Neuronal stem cell (in vitro differentiated cells): ENCODE measurements around the gene CACNA1A.

Experiments used
- DNase-seq: peaks from one replicate; pipeline ENCODE4 v3.0.0-alpha.2; 2013; ENCODE audit warnings: low spot score
- H2AFZ ChIP-seq: one replicate; pipeline ENCODE4 v1.6.1; 2013; ENCODE audit warnings: mild to moderate bottlenecking, low read length, inconsistent platforms
- H2AK5ac ChIP-seq: 2 replicates; pipeline ENCODE4 v1.6.1; 2013; ENCODE audit warnings: low read depth, mild to moderate bottlenecking, inconsistent platforms, low read length, moderate library complexity, mixed read lengths
- H2BK120ac ChIP-seq: 2 replicates; pipeline ENCODE4 v1.6.1; 2013; ENCODE audit warnings: low read depth, mild to moderate bottlenecking, inconsistent platforms, low read length, moderate library complexity, mixed read lengths
- H2BK12ac ChIP-seq: one replicate; pipeline ENCODE4 v1.6.1; 2013; ENCODE audit warnings: low read length, inconsistent platforms
- H2BK15ac ChIP-seq: 2 replicates; pipeline ENCODE4 v1.6.1; 2013; ENCODE audit warnings: mild to moderate bottlenecking, low read length, inconsistent platforms, mixed read lengths
- H2BK5ac ChIP-seq: one replicate; pipeline ENCODE4 v1.6.1; 2013; ENCODE audit warnings: inconsistent platforms, mild to moderate bottlenecking, low read length, moderate library complexity
- H3K14ac ChIP-seq: one replicate; pipeline ENCODE4 v1.6.1; 2013; ENCODE audit warnings: low read length, inconsistent platforms
- H3K18ac ChIP-seq: 2 replicates; pipeline ENCODE4 v1.6.1; 2013; ENCODE audit warnings: low read length, inconsistent platforms
- H3K23ac ChIP-seq: 2 replicates; pipeline ENCODE4 v1.6.1; 2013; ENCODE audit warnings: low read depth, mild to moderate bottlenecking, mixed read lengths, low read length, inconsistent platforms; ENCODE audit not compliant: poor library complexity
- H3K27ac ChIP-seq: replicated peaks from 3 replicates; pipeline ENCODE4 v1.5.1; 2013; ENCODE audit warnings: low read length, inconsistent platforms
- H3K27me3 ChIP-seq, 3 experiments: 2 replicates each; pipeline ENCODE4 v1.6.1; 2013; ENCODE audit warnings: low read length in 3 of 3, mild to moderate bottlenecking in 2 of 3, inconsistent platforms in 1 of 3, low read depth in 1 of 3, mixed read lengths in 1 of 3, moderate library complexity in 1 of 3; ENCODE audit not compliant: control insufficient read depth in 3 of 3, insufficient read depth in 3 of 3
- H3K36me3 ChIP-seq, 2 donors: replicated peaks in 1 of 2; 2 replicates each; pipeline ENCODE4 v1.6.1; 2013; ENCODE audit warnings: low read length in 2 of 2; ENCODE audit not compliant: control insufficient read depth in 2 of 2, insufficient read depth in 2 of 2
- H3K4ac ChIP-seq: 2 replicates; pipeline ENCODE4 v1.6.1; 2013; ENCODE audit warnings: inconsistent platforms, mild to moderate bottlenecking, low read length, moderate library complexity
- H3K4me1 ChIP-seq, 2 donors: 1 replicate in 1 of 2; 2 replicates in 1 of 2; pipeline ENCODE4 v1.6.1; 2013; ENCODE audit warnings: low read length in 2 of 2, low read depth in 1 of 2; ENCODE audit not compliant: control insufficient read depth in 2 of 2, insufficient read depth in 1 of 2
- H3K4me2 ChIP-seq: one replicate; pipeline ENCODE4 v1.6.1; 2013; ENCODE audit warnings: mild to moderate bottlenecking, low read length, inconsistent platforms; ENCODE audit not compliant: insufficient read depth, poor library complexity, severe bottlenecking
- H3K4me3 ChIP-seq, 2 donors: 2 replicates each; pipeline ENCODE4 v1.5.1; 2013; ENCODE audit warnings: low read length in 2 of 2, mild to moderate bottlenecking in 2 of 2, inconsistent platforms in 1 of 2, moderate library complexity in 1 of 2
- H3K79me1 ChIP-seq: one replicate; pipeline ENCODE4 v1.6.1; 2013; ENCODE audit warnings: low read depth, mild to moderate bottlenecking, inconsistent platforms, low read length, moderate library complexity
- H3K9ac ChIP-seq: one replicate; pipeline ENCODE4 v1.6.1; 2013; ENCODE audit warnings: mild to moderate bottlenecking, low read depth, low read length, inconsistent platforms; ENCODE audit not compliant: poor library complexity
- H3K9me3 ChIP-seq, 2 donors: replicated peaks in 1 of 2; 2 replicates each; pipeline versions ENCODE3 to v1.6.1; 2013; ENCODE audit warnings: low read length in 2 of 2, mild to moderate bottlenecking in 2 of 2, inconsistent platforms in 1 of 2, low read depth in 1 of 2, mixed read lengths in 1 of 2, moderate library complexity in 1 of 2; ENCODE audit not compliant: control insufficient read depth in 2 of 2, insufficient read depth in 1 of 2
- H4K8ac ChIP-seq: one replicate; pipeline ENCODE4 v1.6.1; 2013; ENCODE audit warnings: low read depth, mild to moderate bottlenecking, inconsistent platforms, low read length, moderate library complexity
- H4K91ac ChIP-seq: one replicate; pipeline ENCODE4 v1.6.1; 2013; ENCODE audit warnings: low read length, low read depth, mild to moderate bottlenecking, inconsistent platforms; ENCODE audit not compliant: poor library complexity
- WGBS, 2 donors: extraction: QIAGEN DNeasy Blood & Tissue Kit; methylation state at CpG; one replicate each; pipeline ENCODE4 v1.1.7; 2013; ENCODE audit warnings: missing lambda C conversion rate in 2 of 2, mixed read lengths in 1 of 2; ENCODE audit not compliant: insufficient read length in 2 of 2, insufficient replicate concordance in 1 of 2; ENCODE audit errors: extremely low coverage in 2 of 2; 5-methylcytosine and 5-hydroxymethylcytosine counted together

CACNA1A gene

DNA sequence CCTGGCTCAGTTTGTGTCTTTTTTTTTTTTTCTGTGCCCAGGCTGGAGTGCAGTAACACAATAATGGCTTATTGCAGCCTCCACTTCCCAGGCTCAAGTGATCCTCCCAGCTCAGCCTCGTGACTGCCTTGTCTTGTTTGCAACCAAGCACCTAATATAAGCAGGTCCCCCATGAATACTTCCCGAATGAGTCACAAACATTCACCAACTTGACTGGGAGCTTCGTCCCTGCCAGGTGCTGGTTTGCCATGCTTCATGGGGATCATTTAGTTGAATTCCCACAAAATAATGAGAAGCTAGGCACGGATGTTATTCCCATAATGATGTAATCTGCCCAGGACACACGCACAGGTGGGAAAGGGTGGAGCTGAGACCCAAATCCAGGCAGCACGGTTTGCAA is 176.5 kb downstream of the CACNA1A start:
- no peak overlapping the region for H3K14ac ChIP-seq
- H2BK5ac ChIP-seq, result no peak overlapping the region
- H3K36me3 ChIP-seq, result peaks cover 0 to 18% of the 10 kb centered on the region in 2 donors
- no peaks in the 10 kb centered on the region for H3K79me1 ChIP-seq
- DNase-seq, result no peak
- whole genome bisulfite sequencing, 2 donors, result no CpG with 5 or more reads among the region's 6 CpGs
- H3K9me3 ChIP-seq, result no peaks in the 10 kb centered on the region
- H2AK5ac ChIP-seq, result no peak overlapping the region
- no peak overlapping the region for H2BK12ac ChIP-seq
- H3K23ac ChIP-seq, result no peak overlapping the region
- H3K4me2 ChIP-seq, result no peak overlapping the region
- no peak overlapping the region for H3K18ac ChIP-seq
- no peaks in the 10 kb centered on the region for H3K4me1 ChIP-seq
- no peak overlapping the region for H3K4me3 ChIP-seq
- H3K9ac ChIP-seq, result no peak overlapping the region
- no peak overlapping the region for H2AFZ ChIP-seq
- H3K27ac ChIP-seq, result no peak overlapping the region
- no peak overlapping the region for H4K91ac ChIP-seq
- H4K8ac ChIP-seq, result no peak overlapping the region
- no peak overlapping the region for H3K4ac ChIP-seq
- H2BK120ac ChIP-seq, result no peak overlapping the region
- H3K27me3 ChIP-seq, result no peaks in the 10 kb centered on the region
- no peak overlapping the region for H2BK15ac ChIP-seq

- WGBS, 2 donors, result no CpG with 5 or more reads among the region's 6 CpGs
- no peak overlapping the region for H2BK5ac ChIP-seq
- no peak overlapping the region for H3K4me2 ChIP-seq
- H3K4ac ChIP-seq, result no peak overlapping the region
- no peak overlapping the region for H3K23ac ChIP-seq
- H3K27me3 ChIP-seq, result no peaks in the 10 kb centered on the region
- H3K79me1 ChIP-seq, result no peaks in the 10 kb centered on the region
- H2BK120ac ChIP-seq, result no peak overlapping the region
- H4K8ac ChIP-seq, result no peak overlapping the region
- H4K91ac ChIP-seq, result no peak overlapping the region
- no peak overlapping the region for H3K14ac ChIP-seq
- peaks cover 0 to 14% of the 10 kb centered on the region in 2 donors for H3K36me3 ChIP-seq
- H2AFZ ChIP-seq, result no peak overlapping the region
- no peak overlapping the region for H2BK12ac ChIP-seq
- H3K9me3 ChIP-seq, result no peaks in the 10 kb centered on the region
- H2BK15ac ChIP-seq, result no peak overlapping the region
- no peak overlapping the region for H2AK5ac ChIP-seq
- no peak overlapping the region for H3K9ac ChIP-seq
- H3K18ac ChIP-seq, result no peak overlapping the region
- no peaks in the 10 kb centered on the region for H3K4me1 ChIP-seq
- no peak overlapping the region for H3K27ac ChIP-seq
- H3K4me3 ChIP-seq, result no peak overlapping the region
- no peak for DNase-seq
Measured at GRCh38 chr19:13328241-13328640, 178.0 kb downstream of the CACNA1A start.

- no peak overlapping the region for H2BK15ac ChIP-seq
- no peak overlapping the region for H3K4ac ChIP-seq
- no CpG with 5 or more reads among the region's 4 CpGs for WGBS, 2 donors
- H3K4me3 ChIP-seq, result no peak overlapping the region
- no peak overlapping the region for H2BK12ac ChIP-seq
- no peak for DNase-seq
- no peak overlapping the region for H2AFZ ChIP-seq
- peaks cover 0 to 15% of the 10 kb centered on the region in 2 donors for H3K36me3 ChIP-seq
- no peak overlapping the region for H3K18ac ChIP-seq
- no peak overlapping the region for H3K14ac ChIP-seq
- no peak overlapping the region for H2BK5ac ChIP-seq
- H3K9ac ChIP-seq, result no peak overlapping the region
- H3K27me3 ChIP-seq, result no peaks in the 10 kb centered on the region
- H3K79me1 ChIP-seq, result no peaks in the 10 kb centered on the region
- no peak overlapping the region for H3K27ac ChIP-seq
- H2BK120ac ChIP-seq, result no peak overlapping the region
- H3K4me2 ChIP-seq, result no peak overlapping the region
- no peak overlapping the region for H3K23ac ChIP-seq
- no peak overlapping the region for H2AK5ac ChIP-seq
- peaks cover 0 to 12% of the 10 kb centered on the region in 2 donors for H3K9me3 ChIP-seq
- H4K91ac ChIP-seq, result no peak overlapping the region
- H3K4me1 ChIP-seq, result no peaks in the 10 kb centered on the region
- H4K8ac ChIP-seq, result no peak overlapping the region
Measured at GRCh38 chr19:13319526-13319925, 186.8 kb downstream of the CACNA1A start.

DNA sequence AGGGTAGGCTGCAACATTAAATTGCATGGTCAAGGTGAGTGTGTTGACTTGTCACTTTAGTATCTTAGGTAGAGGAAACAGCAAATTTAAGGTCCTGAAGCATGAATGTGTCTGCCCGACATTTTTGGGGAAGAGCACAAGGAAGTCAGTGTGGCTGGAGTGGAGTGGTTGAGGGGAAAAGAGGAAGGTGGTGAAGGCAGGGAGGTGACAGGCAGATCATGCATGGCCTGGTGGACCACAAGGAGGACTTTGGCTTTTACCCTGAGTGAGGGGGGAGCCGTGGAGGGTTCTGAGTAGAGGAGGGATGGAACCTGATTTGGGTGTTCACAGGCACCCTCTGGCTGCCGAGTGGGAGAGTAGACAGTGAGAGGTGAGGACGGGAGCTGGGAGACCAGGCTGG is 188.1 kb downstream of the CACNA1A start:
- Histone ChIP-seq H2BK120ac (no peak overlapping the region), H3K4ac (no peak overlapping the region), H2AFZ (no peak overlapping the region), H3K14ac (no peak overlapping the region), H2BK12ac (no peak overlapping the region), H2BK15ac (no peak overlapping the region), H2BK5ac (no peak overlapping the region), H3K9me3 (peaks cover 0 to 12% of the 10 kb centered on the region in 2 donors), H3K4me2 (no peak overlapping the region), H4K91ac (no peak overlapping the region), H3K4me1 (no peaks in the 10 kb centered on the region), H3K79me1 (no peaks in the 10 kb centered on the region), H3K27me3 (no peaks in the 10 kb centered on the region), H3K36me3 (peaks cover 0 to 13% of the 10 kb centered on the region in 2 donors), H2AK5ac (no peak overlapping the region), H3K23ac (no peak overlapping the region), H3K9ac (no peak overlapping the region), H3K27ac (no peak overlapping the region), H3K4me3 (no peak overlapping the region), H3K18ac (no peak overlapping the region), H4K8ac (no peak overlapping the region)
- DNase-seq, result no peak
- WGBS, 2 donors, result no CpG with 5 or more reads among the region's 4 CpGs
